Limb (tissue), 2 donors: ENCODE measurements around the gene NHLRC1.

Experiments used
- DNase-seq, 2 donors: peaks; one replicate each; pipeline ENCODE4 v3.0.0-alpha.2; 2016; ENCODE audit errors: extremely low spot score in 2 of 2

Gene NHLRC1

DNA sequence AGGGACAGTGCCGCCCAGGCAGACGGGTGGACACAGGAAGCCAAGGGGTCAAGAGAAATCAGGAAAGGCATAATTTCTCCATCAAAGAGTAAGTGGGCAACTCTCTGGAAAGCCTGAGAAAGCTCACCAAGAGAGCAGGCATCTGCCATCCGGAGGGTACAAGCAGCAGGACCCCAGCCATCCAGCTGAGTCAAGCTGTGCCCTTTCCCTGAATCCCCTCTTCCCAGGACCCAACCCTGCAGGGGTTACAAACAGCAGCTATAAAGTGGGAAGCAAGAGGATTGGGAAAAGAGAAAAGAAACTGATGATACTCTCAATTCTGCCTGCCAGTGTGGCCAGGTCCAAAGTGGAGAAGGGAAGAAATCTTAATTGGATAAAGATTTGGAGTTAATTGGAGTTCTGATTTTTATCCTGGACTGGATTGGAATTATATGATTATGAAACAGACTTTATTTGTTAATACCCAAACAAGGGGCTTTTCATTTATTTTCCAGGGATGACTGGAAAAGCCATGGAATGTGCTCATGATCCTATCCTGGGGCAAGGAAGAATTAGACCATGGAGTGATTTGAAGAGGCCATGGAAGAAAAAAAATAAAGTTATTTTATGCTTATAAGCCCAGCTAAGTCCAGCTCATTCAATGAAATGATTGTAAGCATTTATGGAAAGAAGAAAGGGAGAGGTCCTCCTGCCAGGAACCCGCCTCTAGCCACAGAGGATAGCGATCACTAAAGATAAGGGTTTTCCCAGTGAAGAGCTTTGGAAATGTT lies 34.9 kb downstream of the NHLRC1 start:
- DNase-seq: no peak

DNA sequence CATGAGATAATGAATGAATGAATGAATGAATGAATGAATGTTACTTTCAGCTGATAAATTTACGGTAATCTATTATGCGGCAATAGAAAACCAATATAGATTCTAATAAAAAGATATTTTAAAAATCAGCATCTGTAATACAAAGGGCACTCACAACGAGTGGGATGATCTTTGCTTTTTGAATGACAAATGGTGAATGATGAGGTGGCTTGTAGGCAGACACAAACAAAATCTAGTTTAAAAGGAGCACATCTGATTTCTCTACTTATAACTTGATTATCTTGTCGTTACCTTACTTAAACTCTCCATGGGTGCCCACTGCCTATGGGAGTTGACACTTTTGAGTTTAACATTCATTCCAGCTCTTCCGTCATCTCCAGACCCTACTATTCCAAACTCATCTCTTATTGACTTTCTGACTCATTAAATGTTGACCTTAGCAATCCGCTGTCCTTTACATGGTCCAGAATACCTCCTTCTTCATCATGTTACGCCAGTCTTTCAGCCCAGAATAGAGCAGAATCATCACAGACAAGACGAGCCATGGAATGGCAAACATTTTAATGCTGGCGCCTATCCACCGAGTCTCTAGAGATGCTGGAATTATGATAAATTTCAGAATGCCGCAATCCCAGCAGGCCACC lies 41.3 kb downstream of the NHLRC1 start:
- DNase-seq: no peak

DNA sequence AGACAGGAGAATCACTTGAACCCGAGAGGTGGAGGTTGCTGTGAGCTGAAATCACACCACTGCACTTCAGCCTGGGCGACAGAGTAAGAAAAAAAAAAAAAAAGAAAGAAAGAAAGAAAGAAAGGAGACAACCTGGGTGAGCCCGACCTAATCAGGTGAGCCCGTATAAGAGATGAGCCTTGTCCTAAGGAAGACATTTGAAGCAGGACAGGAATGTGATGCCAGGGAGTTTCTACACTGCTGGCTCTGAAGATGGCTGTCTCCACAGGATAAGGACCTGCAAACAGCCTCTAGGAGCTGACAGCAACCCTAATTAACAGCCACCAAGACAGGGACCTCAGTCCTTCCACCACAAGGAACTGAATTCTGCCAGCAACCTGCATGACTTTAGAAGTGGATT lies 41.9 kb downstream of the NHLRC1 start:
- no peak for DNase-seq

DNA sequence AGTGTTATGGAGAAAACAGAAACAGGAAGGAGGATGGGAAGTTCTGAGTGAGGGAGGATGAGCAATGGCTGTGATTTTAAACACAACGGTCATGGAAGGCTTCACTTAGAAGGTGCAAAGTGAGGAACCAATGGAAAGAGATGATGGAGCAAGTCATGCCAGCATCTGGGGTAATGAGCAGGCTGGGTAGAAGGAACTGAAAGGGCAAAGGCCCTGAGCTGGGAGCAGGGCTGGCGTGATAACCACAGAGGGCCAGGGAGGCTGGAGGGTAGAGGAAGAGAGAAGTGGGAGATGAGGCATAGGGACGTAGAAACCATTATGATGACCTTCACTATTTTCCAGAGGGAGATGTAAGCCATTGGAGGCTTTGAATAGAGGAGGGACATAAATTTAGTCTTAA lies 43.6 kb downstream of the NHLRC1 start:
- DNase-seq: no peak

DNA sequence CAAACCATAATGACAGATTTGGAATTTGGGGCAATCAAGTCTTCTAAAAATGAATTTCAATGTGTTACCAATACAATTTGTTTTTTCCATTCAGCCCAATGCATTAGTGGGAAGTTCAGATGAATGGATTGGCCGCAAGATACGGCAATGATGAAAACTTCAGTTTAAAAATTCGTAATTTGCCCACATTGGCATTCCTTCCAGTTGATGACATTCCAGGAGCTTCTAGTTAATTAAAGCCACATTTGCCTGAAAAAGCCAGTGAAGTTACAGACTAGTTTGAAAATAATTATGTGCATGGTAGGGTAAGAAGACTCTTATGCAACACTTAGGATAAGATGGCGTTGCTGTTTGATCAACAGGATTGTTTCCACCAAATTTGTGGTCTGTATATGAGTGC lies 46.2 kb downstream of the NHLRC1 start:
- DNase-seq: no peak

DNA sequence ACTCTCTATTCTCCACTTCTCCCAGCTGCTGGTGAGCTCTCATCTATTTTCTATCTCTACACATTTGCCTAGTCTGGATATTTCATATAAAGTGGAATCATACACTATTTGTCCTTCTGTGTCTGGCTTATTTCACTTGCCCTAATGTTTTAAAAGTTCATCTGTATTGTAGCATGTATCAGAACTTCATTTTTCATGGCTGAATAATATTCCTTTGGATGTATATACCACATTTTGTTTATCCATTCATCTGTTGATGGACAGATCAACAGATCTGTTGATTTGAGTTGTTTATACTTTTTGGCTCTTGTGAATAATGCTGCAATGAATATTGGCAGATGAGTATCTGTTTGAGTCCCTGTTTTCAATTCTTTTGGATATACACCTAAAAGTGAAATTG lies 49.6 kb downstream of the NHLRC1 start:
- no peak for DNase-seq

DNA sequence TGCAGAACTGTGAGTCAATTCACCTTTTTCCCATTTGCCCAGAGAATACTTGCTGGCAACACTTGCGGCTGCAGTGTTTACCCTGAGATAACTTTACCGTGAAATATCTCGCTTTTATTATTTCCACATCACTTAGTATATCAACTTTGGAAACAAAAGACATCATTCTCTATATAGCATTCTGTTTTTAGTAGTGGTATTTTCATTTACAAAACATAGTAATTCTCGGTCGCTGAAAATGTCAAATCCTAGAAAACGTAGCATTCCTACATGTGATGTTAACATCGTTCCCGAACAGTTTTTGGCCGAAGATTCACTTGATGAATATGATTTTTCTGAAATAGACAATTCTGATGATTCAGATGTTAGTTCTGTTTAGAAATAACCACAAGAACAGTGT lies 52.0 kb downstream of the NHLRC1 start:
- no peak for DNase-seq
